T-helper 2 cell (primary cell): Measurements from ENCODE around the gene TRIM43B.
"Not testable (repeated sequence)": the region's sequence is repeated elsewhere in the genome, so short reads cannot be mapped to it uniquely, and the experiment has no call there.

Experiments used
- DNase-seq, 5 experiments: peaks; one replicate each; pipeline versions ENCODE4 v3.0.0 to v3.0.0-alpha.2; 2012 to 2022

The TRIM43B gene

GRCh38 chr2:95433373-95433772 lies 51.2 kb downstream of the TRIM43B start:
- DNase-seq: not testable (repeated sequence)

- DNase-seq: not testable (repeated sequence)
Measured at GRCh38 chr2:95429748-95430467, 54.6 kb downstream of the TRIM43B start.

- not testable (repeated sequence) for DNase-seq
Measured at GRCh38 chr2:95427196-95427867, 57.2 kb downstream of the TRIM43B start.
